Hematopoietic multipotent progenitor cell treated with erythropoietin and hydrocortisone succinate and interleukin-3 and kit ligand, for 15 days (in vitro differentiated cells): Measurements from ENCODE around the gene HACL1.

ENCODE experiments used
- DNase-seq: peaks from one replicate; pipeline ENCODE4 v3.0.0-alpha.2; 2015; ENCODE audit warnings: low spot score

HACL1 gene

GRCh38 chr3:15601399-15602145 is at the start of gene HACL1, which contains the start of gene BTD:
Gene HACL1, minus strand, starts transcription at chr3:15601569. Its CDS starts 106 bp downstream, at chr3:15601463.
Gene BTD, plus strand, starts transcription at chr3:15601745. Its CDS starts 33,695 bp downstream, at chr3:15635440.
- DNase-seq: peak; percentile 98

GRCh38 chr3:15649858-15650257 is 48.5 kb upstream of the HACL1 start:
- no peak for DNase-seq

GRCh38 chr3:15649341-15649740 is 48.0 kb upstream of the HACL1 start:
- no peak for DNase-seq

GRCh38 chr3:15647611-15648167 is 46.3 kb upstream of the HACL1 start:
- no peak for DNase-seq

GRCh38 chr3:15646851-15647511 is 45.6 kb upstream of the HACL1 start:
- no peak for DNase-seq

GRCh38 chr3:15645740-15646501 is 44.6 kb upstream of the HACL1 start:
- no peak for DNase-seq

- DNase-seq: no peak
Observed at GRCh38 chr3:15645246-15645645, 43.9 kb upstream of the HACL1 start.

GRCh38 chr3:15638891-15639262 is 37.5 kb upstream of the HACL1 start:
- no peak for DNase-seq

GRCh38 chr3:15638193-15638890 is 37.0 kb upstream of the HACL1 start:
- DNase-seq: no peak

GRCh38 chr3:15637131-15637951 is 36.0 kb upstream of the HACL1 start:
- no peak for DNase-seq

- DNase-seq: no peak
Observed at GRCh38 chr3:15636028-15636709, 34.8 kb upstream of the HACL1 start.

- no peak for DNase-seq
Observed at GRCh38 chr3:15635121-15635661, 33.8 kb upstream of the HACL1 start.

GRCh38 chr3:15634671-15635070 is 33.3 kb upstream of the HACL1 start:
- DNase-seq: no peak

- DNase-seq: no peak
Observed at GRCh38 chr3:15633766-15634598, 32.6 kb upstream of the HACL1 start.

- no peak for DNase-seq
Observed at GRCh38 chr3:15633159-15633558, 31.8 kb upstream of the HACL1 start.

GRCh38 chr3:15632212-15632580 is 30.8 kb upstream of the HACL1 start:
- no peak for DNase-seq

- DNase-seq: no peak
Observed at GRCh38 chr3:15631426-15632211, 30.2 kb upstream of the HACL1 start.

GRCh38 chr3:15630646-15631350 is 29.4 kb upstream of the HACL1 start:
- no peak for DNase-seq
